Measurements from ENCODE around the gene TMEM184C. TPM values are rescaled to one million over a fixed set of nuclear protein-coding genes. Genes with fewer than 3 reads are reported as not detected.

Gene TMEM184C
- total RNA-seq, 1 experiment from 2014 or later: 43.7 TPM

DNA sequence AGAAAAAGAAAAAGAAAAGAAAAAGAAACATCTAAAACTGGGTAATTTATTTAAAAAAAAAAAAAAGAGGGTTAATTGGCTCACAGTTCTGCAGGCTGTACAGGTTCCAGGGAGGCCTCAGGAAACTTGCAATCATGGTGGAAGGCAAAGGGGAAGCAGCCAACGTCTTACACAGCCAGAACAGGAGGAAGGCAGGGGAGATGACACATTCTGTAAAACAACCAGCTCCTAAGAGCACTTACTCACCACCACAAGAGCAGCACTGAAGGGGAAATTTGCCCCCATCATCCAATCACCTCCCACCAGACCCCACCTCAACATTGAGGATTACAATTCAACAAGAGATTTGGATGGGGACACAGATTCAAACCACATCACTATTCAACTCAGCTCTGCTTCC, 36.8 kb upstream of the TMEM184C start (continued):
- TF ChIP-seq SOX15 (CRISPR knock-in tag; IDR thresholded peaks at IDR 0.05) (no peak), ZNF121 (CRISPR knock-in tag; IDR thresholded peaks at IDR 0.05) (no peak), JUN (CRISPR knock-in tag; IDR thresholded peaks at IDR 0.05) (no peak), ZNF671 (CRISPR knock-in tag; IDR thresholded peaks at IDR 0.05) (no peak), NR2C2 (CRISPR knock-in tag; IDR thresholded peaks at IDR 0.05) (no peak), NR3C1 (CRISPR knock-in tag; conservative IDR thresholded peaks at IDR 0.05; ENCODE audit: low read depth) (no peak), GRHL2 (CRISPR knock-in tag; IDR thresholded peaks at IDR 0.05; ENCODE audit: insufficient replicate concordance, severe bottlenecking) (no peak)
- TF ChIP-seq, protein P1, sequence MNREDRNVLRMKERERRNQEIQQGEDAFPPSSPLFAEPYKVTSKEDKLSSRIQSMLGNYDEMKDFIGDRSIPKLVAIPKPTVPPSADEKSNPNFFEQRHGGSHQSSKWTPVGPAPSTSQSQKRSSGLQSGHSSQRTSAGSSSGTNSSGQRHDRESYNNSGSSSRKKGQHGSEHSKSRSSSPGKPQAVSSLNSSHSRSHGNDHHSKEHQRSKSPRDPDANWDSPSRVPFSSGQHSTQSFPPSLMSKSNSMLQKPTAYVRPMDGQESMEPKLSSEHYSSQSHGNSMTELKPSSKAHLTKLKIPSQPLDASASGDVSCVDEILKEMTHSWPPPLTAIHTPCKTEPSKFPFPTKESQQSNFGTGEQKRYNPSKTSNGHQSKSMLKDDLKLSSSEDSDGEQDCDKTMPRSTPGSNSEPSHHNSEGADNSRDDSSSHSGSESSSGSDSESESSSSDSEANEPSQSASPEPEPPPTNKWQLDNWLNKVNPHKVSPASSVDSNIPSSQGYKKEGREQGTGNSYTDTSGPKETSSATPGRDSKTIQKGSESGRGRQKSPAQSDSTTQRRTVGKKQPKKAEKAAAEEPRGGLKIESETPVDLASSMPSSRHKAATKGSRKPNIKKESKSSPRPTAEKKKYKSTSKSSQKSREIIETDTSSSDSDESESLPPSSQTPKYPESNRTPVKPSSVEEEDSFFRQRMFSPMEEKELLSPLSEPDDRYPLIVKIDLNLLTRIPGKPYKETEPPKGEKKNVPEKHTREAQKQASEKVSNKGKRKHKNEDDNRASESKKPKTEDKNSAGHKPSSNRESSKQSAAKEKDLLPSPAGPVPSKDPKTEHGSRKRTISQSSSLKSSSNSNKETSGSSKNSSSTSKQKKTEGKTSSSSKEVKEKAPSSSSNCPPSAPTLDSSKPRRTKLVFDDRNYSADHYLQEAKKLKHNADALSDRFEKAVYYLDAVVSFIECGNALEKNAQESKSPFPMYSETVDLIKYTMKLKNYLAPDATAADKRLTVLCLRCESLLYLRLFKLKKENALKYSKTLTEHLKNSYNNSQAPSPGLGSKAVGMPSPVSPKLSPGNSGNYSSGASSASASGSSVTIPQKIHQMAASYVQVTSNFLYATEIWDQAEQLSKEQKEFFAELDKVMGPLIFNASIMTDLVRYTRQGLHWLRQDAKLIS (CRISPR knock-in tag; IDR thresholded peaks at IDR 0.05; ENCODE audit: borderline replicate concordance): no peak
- TF ChIP-seq, protein P2, sequence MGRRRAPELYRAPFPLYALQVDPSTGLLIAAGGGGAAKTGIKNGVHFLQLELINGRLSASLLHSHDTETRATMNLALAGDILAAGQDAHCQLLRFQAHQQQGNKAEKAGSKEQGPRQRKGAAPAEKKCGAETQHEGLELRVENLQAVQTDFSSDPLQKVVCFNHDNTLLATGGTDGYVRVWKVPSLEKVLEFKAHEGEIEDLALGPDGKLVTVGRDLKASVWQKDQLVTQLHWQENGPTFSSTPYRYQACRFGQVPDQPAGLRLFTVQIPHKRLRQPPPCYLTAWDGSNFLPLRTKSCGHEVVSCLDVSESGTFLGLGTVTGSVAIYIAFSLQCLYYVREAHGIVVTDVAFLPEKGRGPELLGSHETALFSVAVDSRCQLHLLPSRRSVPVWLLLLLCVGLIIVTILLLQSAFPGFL (CRISPR knock-in tag; IDR thresholded peaks at IDR 0.05; ENCODE audit: borderline replicate concordance): no peak

DNA sequence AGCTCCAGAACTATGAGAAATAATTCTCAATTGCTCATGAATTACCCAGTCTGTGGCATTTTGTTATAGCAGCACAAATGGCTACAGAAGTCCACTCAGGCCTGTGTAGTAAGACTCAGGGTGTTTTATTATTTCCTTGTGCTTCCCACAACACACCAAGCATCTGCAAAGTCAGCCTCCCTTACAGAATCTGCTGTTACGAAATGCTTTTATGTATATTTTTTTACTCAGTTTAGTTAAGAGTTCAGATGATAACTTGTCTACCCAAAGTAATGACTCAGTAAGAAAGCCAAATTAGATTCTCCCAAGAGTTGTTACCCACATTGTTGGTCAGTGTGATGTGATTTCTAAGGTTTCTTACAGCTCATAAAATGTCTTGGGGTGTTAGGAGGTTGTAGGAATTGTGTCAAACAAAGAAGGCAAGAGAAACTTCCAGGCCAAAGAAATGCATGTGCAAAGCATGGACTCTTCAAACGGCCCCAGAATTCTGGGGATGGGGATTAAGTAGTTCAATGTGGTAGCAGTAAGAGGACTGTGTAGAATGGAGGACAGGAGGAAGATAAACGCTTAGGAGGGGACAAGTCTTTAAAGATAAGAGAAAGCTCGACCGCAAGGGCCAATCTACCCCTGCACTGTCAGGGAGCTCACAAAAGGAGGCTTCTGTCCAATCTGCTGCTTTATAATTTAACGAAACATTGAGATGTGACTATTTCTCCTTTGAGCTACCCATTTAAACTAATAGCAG, 35.4 kb upstream of the TMEM184C start:
- H3K4me1 Mint-ChIP-seq: peaks cover 7% of the 10 kb centered on the region; the same call in 1 of the 2 replicates
- peaks cover 20% of the 10 kb centered on the region for H3K36me3 Mint-ChIP-seq
- no peak overlapping the region for H3K27ac Mint-ChIP-seq
- CTCF ChIA-PET: interaction anchor here (0.5 to 0.9 kb wide), 2 partner anchors 175 to 569 kb away, joined by 3 read pairs; no protein-coding TSS in a partner anchor
- no peak overlapping the region for H3K4me3 Mint-ChIP-seq
- TF ChIP-seq ZNF317 (CRISPR knock-in tag; IDR thresholded peaks at IDR 0.05; ENCODE audit: borderline replicate concordance, low read depth) (no peak), SMAD4 (CRISPR knock-in tag; IDR thresholded peaks at IDR 0.05) (no peak), GRHL2 (CRISPR knock-in tag; IDR thresholded peaks at IDR 0.05; ENCODE audit: insufficient replicate concordance, severe bottlenecking) (no peak), USF2 (CRISPR knock-in tag; IDR thresholded peaks at IDR 0.05) (no peak), EMX1 (CRISPR knock-in tag; IDR thresholded peaks at IDR 0.05) (no peak), KAT7 (CRISPR knock-in tag; IDR thresholded peaks at IDR 0.05; ENCODE audit: borderline replicate concordance) (no peak), MYBL2 (CRISPR knock-in tag; IDR thresholded peaks at IDR 0.05) (no peak), NR3C1 (CRISPR knock-in tag; conservative IDR thresholded peaks at IDR 0.05; ENCODE audit: low read depth) (no peak), JUN (CRISPR knock-in tag; IDR thresholded peaks at IDR 0.05) (no peak)
- TF ChIP-seq, protein P3, sequence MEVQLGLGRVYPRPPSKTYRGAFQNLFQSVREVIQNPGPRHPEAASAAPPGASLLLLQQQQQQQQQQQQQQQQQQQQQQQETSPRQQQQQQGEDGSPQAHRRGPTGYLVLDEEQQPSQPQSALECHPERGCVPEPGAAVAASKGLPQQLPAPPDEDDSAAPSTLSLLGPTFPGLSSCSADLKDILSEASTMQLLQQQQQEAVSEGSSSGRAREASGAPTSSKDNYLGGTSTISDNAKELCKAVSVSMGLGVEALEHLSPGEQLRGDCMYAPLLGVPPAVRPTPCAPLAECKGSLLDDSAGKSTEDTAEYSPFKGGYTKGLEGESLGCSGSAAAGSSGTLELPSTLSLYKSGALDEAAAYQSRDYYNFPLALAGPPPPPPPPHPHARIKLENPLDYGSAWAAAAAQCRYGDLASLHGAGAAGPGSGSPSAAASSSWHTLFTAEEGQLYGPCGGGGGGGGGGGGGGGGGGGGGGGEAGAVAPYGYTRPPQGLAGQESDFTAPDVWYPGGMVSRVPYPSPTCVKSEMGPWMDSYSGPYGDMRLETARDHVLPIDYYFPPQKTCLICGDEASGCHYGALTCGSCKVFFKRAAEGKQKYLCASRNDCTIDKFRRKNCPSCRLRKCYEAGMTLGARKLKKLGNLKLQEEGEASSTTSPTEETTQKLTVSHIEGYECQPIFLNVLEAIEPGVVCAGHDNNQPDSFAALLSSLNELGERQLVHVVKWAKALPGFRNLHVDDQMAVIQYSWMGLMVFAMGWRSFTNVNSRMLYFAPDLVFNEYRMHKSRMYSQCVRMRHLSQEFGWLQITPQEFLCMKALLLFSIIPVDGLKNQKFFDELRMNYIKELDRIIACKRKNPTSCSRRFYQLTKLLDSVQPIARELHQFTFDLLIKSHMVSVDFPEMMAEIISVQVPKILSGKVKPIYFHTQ (CRISPR knock-in tag; IDR thresholded peaks at IDR 0.05): no peak
- TF ChIP-seq, protein P4, sequence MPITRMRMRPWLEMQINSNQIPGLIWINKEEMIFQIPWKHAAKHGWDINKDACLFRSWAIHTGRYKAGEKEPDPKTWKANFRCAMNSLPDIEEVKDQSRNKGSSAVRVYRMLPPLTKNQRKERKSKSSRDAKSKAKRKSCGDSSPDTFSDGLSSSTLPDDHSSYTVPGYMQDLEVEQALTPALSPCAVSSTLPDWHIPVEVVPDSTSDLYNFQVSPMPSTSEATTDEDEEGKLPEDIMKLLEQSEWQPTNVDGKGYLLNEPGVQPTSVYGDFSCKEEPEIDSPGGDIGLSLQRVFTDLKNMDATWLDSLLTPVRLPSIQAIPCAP (CRISPR knock-in tag; IDR thresholded peaks at IDR 0.05): no peak
- TF ChIP-seq, protein P5, sequence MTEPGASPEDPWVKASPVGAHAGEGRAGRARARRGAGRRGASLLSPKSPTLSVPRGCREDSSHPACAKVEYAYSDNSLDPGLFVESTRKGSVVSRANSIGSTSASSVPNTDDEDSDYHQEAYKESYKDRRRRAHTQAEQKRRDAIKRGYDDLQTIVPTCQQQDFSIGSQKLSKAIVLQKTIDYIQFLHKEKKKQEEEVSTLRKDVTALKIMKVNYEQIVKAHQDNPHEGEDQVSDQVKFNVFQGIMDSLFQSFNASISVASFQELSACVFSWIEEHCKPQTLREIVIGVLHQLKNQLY (CRISPR knock-in tag; IDR thresholded peaks at IDR 0.05): no peak
- peaks cover 25% of the 10 kb centered on the region for H3K9me3 Mint-ChIP-seq
- DNase-seq (ENCODE audit: low spot score) (no peak), ATAC-seq (no peak)
- H3K27me3 Mint-ChIP-seq (ENCODE audit: low read depth): no peaks in the 10 kb centered on the region
- POLR2A ChIA-PET: no interaction called here

All from WTC11 (cell line).